HEK293T (cell line): ENCODE measurements around the gene DGLUCY.

Experiments used
- ARNT ChIP-seq: fragments of 450-650 bp; IDR thresholded peaks from 2 replicates; pipeline ENCODE4 v1.6.1; 2017; ENCODE audit warnings: mild to moderate bottlenecking
- BHLHE40 ChIP-seq: fragments of 450-650 bp; IDR thresholded peaks from 2 replicates; pipeline ENCODE4 v1.6.1; 2016; ENCODE audit warnings: mild to moderate bottlenecking, moderate library complexity, borderline replicate concordance
- CTBP1 ChIP-seq: fragments of 450-650 bp; IDR thresholded peaks from 2 replicates; pipeline ENCODE4 v1.6.1; 2016; ENCODE audit warnings: borderline replicate concordance
- FOXA1 ChIP-seq: fragments of 450-650 bp; IDR thresholded peaks from 2 replicates; pipeline ENCODE4 v1.6.1; 2016; ENCODE audit warnings: mild to moderate bottlenecking
- FOXM1 ChIP-seq: fragments of 450-650 bp; IDR thresholded peaks from 2 replicates; pipeline ENCODE4 v1.6.1; 2017; ENCODE audit warnings: mild to moderate bottlenecking, borderline replicate concordance
- HDGF ChIP-seq: fragments of 450-650 bp; IDR thresholded peaks from 2 replicates; pipeline ENCODE4 v1.6.1; 2017; ENCODE audit warnings: antibody characterized with exemption, borderline replicate concordance
- NFRKB ChIP-seq: fragments of 450-650 bp; IDR thresholded peaks from 2 replicates; pipeline ENCODE4 v1.6.1; 2016; ENCODE audit warnings: mild to moderate bottlenecking, moderate library complexity
- SP1 ChIP-seq: fragments of 450-650 bp; IDR thresholded peaks from 2 replicates; pipeline ENCODE4 v1.6.1; 2017
- TF ChIP-seq, protein P1 (sequence below): fragments of 450-650 bp; IDR thresholded peaks from 2 replicates; pipeline ENCODE4 v1.6.1; 2016

DNA sequence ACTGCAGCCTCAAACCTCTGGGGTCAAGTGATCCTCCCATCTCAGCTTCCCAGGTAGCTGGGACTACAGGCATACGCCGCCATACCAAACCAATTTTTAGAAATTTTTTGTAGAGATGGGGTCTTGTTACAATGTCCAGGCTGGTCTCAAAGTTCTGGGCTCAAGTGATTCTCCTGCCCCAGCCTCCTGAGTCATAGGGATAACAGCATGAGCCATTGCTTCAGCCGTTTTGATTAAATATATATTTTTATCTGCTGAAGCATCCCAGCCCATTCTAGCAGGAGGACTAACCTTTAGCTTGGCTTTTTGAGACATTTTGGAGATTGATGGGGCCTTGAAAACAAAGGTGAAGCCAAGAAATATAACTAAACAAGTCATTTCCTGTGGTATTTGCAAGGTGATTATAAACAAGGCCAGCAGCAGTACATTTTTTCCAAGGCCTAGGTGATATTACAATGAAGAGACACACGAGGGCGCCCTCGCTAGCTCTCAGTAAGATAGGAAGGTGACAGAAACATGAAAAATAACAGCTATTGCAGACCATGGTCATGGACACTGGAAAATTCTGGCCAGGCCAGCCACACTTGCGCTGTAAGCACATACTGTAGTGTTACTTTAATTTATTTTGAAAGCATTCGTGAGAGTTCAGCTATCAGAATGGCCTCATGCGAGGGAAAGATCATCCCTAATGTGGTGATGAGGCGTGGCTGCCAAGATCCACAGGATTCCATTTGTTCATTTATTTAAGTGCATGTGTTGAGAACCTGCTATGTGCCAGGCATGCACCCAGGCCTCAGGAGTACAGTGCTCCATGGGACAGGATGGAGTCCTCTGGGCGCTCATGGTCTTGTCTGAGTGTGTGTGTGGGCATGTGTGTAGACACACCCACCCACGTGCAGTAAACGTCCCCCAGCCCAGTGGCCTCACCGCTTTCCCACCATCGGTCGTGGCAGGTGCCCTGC is 63.5 kb downstream of the DGLUCY start:
- no peak for TF ChIP-seq FOXM1
- no peak for TF ChIP-seq BHLHE40
- TF ChIP-seq NFRKB, result no peak
- no peak for TF ChIP-seq FOXA1
- TF ChIP-seq SP1, result no peak
- TF ChIP-seq, protein P1, sequence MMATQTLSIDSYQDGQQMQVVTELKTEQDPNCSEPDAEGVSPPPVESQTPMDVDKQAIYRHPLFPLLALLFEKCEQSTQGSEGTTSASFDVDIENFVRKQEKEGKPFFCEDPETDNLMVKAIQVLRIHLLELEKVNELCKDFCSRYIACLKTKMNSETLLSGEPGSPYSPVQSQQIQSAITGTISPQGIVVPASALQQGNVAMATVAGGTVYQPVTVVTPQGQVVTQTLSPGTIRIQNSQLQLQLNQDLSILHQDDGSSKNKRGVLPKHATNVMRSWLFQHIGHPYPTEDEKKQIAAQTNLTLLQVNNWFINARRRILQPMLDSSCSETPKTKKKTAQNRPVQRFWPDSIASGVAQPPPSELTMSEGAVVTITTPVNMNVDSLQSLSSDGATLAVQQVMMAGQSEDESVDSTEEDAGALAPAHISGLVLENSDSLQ, result no peak
- no peak for TF ChIP-seq CTBP1
- TF ChIP-seq HDGF, result no peak
- no peak for TF ChIP-seq ARNT
